H1 (cell line): ENCODE results near the gene SBNO1. TPM values are rescaled to one million over a fixed set of nuclear protein-coding genes. Genes with fewer than 3 reads are reported as not detected.
"Not testable (repeated sequence)": the region's sequence is repeated elsewhere in the genome, so short reads cannot be mapped to it uniquely, and the experiment has no call there.

Experiments used
- CTCF ChIA-PET: fragments of 300-600 bp; sonication (Branson Sonifier 250); formaldehyde crosslinking; loops from one replicate; lab custom pipeline; 2021; ENCODE audit not compliant: partially characterized antibody; lab: Charles Lee
- POLR2A ChIA-PET: fragments of 300-600 bp; sonication (Branson Sonifier 250); formaldehyde crosslinking; loops from one replicate; lab custom pipeline; 2021; ENCODE audit warnings: inconsistent platforms; ENCODE audit not compliant: partially characterized antibody; lab: Charles Lee
- DNase-seq, 2 experiments: peaks; one replicate each; pipeline versions ENCODE4 v3.0.0 to v3.0.0-alpha.2; 2010 to 2022; ENCODE audit warnings: low spot score in 2 of 2, low read depth in 1 of 2, mixed read lengths in 1 of 2
- FAIRE-seq: peaks from 2 replicates; lab custom pipeline; 2011; peaks lifted over from hg19 to GRCh38; lab: Jason Lieb, UNC
- H2AFZ ChIP-seq: 2 replicates; pipeline ENCODE4 v1.8.1; 2012; ENCODE audit warnings: low read length, inconsistent platforms
- H2AK5ac ChIP-seq: 2 replicates; pipeline ENCODE4 v1.6.1; 2013; ENCODE audit warnings: low read depth, low read length
- H2BK120ac ChIP-seq: replicated peaks from 2 replicates; pipeline ENCODE3; 2013; ENCODE audit warnings: low read depth, low read length, inconsistent platforms
- H2BK12ac ChIP-seq: 2 replicates; pipeline ENCODE4 v1.6.1; 2013; ENCODE audit warnings: low read depth, low read length
- H2BK15ac ChIP-seq: 2 replicates; pipeline ENCODE4 v1.6.1; 2013; ENCODE audit warnings: low read length
- H2BK20ac ChIP-seq: 2 replicates; pipeline ENCODE4 v1.6.1; 2013; ENCODE audit warnings: low read length
- H2BK5ac ChIP-seq: 2 replicates; pipeline ENCODE4 v1.6.1; 2013; ENCODE audit warnings: low read depth, low read length
- H3K14ac ChIP-seq: 2 replicates; pipeline ENCODE4 v1.6.1; 2013; ENCODE audit warnings: inconsistent platforms; ENCODE audit not compliant: insufficient read length
- H3K18ac ChIP-seq: 2 replicates; pipeline ENCODE4 v1.6.1; 2013; ENCODE audit warnings: low read length; ENCODE audit errors: extremely low read depth
- H3K23ac ChIP-seq: 2 replicates; pipeline ENCODE4 v1.6.1; 2013; ENCODE audit warnings: inconsistent platforms; ENCODE audit not compliant: insufficient read length
- H3K23me2 ChIP-seq: 2 replicates; pipeline ENCODE4 v1.6.1; 2013; ENCODE audit warnings: low read depth, low read length
- H3K27ac ChIP-seq: 2 replicates; pipeline ENCODE4 v1.6.1; 2011; ENCODE audit warnings: low read depth, low read length, inconsistent platforms
- H3K27me3 ChIP-seq, 4 experiments: replicated peaks in 1 of 4; 1 replicate in 1 of 4; 2 replicates in 3 of 4; pipeline versions ENCODE4 v1.6.1 to v1.8.1; 2011 to 2013; ENCODE audit warnings: low read length in 3 of 4, mild to moderate bottlenecking in 3 of 4, inconsistent platforms in 2 of 4, mixed read lengths in 2 of 4, moderate library complexity in 1 of 4; ENCODE audit not compliant: control insufficient read depth in 3 of 4, insufficient read depth in 3 of 4; ENCODE audit errors: extremely low read depth in 1 of 4
- H3K36me3 ChIP-seq, 4 experiments: 2 replicates each; pipeline versions ENCODE4 v1.6.1 to v1.8.1; 2011 to 2013; ENCODE audit warnings: mild to moderate bottlenecking in 4 of 4, low read length in 3 of 4, moderate library complexity in 2 of 4, control low read depth in 1 of 4, inconsistent platforms in 1 of 4; ENCODE audit not compliant: insufficient read depth in 4 of 4, control insufficient read depth in 2 of 4
- H3K4ac ChIP-seq: replicated peaks from 2 replicates; pipeline ENCODE3; 2013; ENCODE audit warnings: low read length, low read depth, mixed read lengths, inconsistent platforms; ENCODE audit not compliant: insufficient read length
- H3K4me1 ChIP-seq, 4 experiments: replicated peaks in 1 of 4; 1 replicate in 1 of 4; 2 replicates in 3 of 4; pipeline versions ENCODE4 v1.6.1 to v1.8.1; 2011 to 2013; ENCODE audit warnings: low read length in 3 of 4, inconsistent platforms in 2 of 4, mixed read lengths in 1 of 4; ENCODE audit not compliant: insufficient read depth in 4 of 4, control insufficient read depth in 3 of 4
- H3K4me2 ChIP-seq, 2 experiments: 2 replicates each; pipeline versions ENCODE4 v1.6.1 to v1.8.1; 2011 to 2013; ENCODE audit warnings: low read depth in 2 of 2, low read length in 2 of 2, control low read depth in 1 of 2, inconsistent platforms in 1 of 2, mild to moderate bottlenecking in 1 of 2; ENCODE audit not compliant: insufficient read depth in 1 of 2
- H3K4me3 ChIP-seq, 4 experiments: fragments of 200-600, 300-600 bp in 1 of 4; sonication (generic), shearing (Covaris generic), sonication (Bioruptor Twin) in 1 of 4; 2 replicates each; pipeline versions ENCODE4 v1.5.1 to v1.8.1; 2011 to 2016; ENCODE audit warnings: low read length in 4 of 4, low read depth in 3 of 4, control low read depth in 2 of 4, inconsistent platforms in 2 of 4, mild to moderate bottlenecking in 2 of 4, mixed read lengths in 1 of 4, moderate library complexity in 1 of 4; ENCODE audit not compliant: insufficient read depth in 2 of 4; ENCODE audit errors: extremely low read depth in 1 of 4
- H3K56ac ChIP-seq: replicated peaks from 2 replicates; pipeline ENCODE3; 2013; ENCODE audit warnings: low read depth, mild to moderate bottlenecking, mixed read lengths, low read length, inconsistent platforms; ENCODE audit not compliant: insufficient read length
- H3K79me1 ChIP-seq: 2 replicates; pipeline ENCODE4 v1.6.1; 2013; ENCODE audit warnings: low read depth, low read length, control low read depth
- H3K79me2 ChIP-seq, 2 experiments: 2 replicates each; pipeline versions ENCODE4 v1.6.1 to v1.8.1; 2012 to 2013; ENCODE audit warnings: low read length in 2 of 2, mild to moderate bottlenecking in 2 of 2, inconsistent platforms in 1 of 2; ENCODE audit not compliant: insufficient read depth in 2 of 2, control insufficient read depth in 1 of 2
- H3K9ac ChIP-seq, 4 experiments: replicated peaks in 1 of 4; 1 replicate in 1 of 4; 2 replicates in 3 of 4; pipeline versions ENCODE4 v1.6.1 to v1.8.1; 2011 to 2013; ENCODE audit warnings: low read depth in 3 of 4, low read length in 3 of 4, control low read depth in 2 of 4, mild to moderate bottlenecking in 2 of 4, moderate library complexity in 2 of 4, inconsistent platforms in 1 of 4; ENCODE audit errors: extremely low read depth in 1 of 4
- H3K9me3 ChIP-seq, 2 experiments: 2 replicates each; pipeline versions ENCODE4 v1.6.1 to v1.8.1; 2012 to 2013; ENCODE audit warnings: mild to moderate bottlenecking in 2 of 2, moderate library complexity in 2 of 2, control low read depth in 1 of 2, inconsistent platforms in 1 of 2, low read depth in 1 of 2, low read length in 1 of 2, mixed read lengths in 1 of 2; ENCODE audit not compliant: insufficient read depth in 2 of 2
- H4K20me1 ChIP-seq, 2 experiments: replicated peaks in 1 of 2; 2 replicates each; pipeline versions ENCODE3 to v1.8.1; 2011 to 2013; ENCODE audit warnings: inconsistent platforms in 2 of 2, low read length in 2 of 2, mild to moderate bottlenecking in 1 of 2; ENCODE audit not compliant: insufficient read depth in 2 of 2, control insufficient read depth in 1 of 2
- H4K5ac ChIP-seq: 2 replicates; pipeline ENCODE4 v1.6.1; 2013; ENCODE audit warnings: low read length, low read depth, mixed read lengths, inconsistent platforms; ENCODE audit not compliant: insufficient read length
- H4K8ac ChIP-seq: 2 replicates; pipeline ENCODE4 v1.8.0; 2013; ENCODE audit warnings: mild to moderate bottlenecking, moderate library complexity, low read length, inconsistent platforms; ENCODE audit not compliant: insufficient read depth; ENCODE audit errors: extremely low read depth
- H4K91ac ChIP-seq: replicated peaks from 2 replicates; pipeline ENCODE3; 2013; ENCODE audit warnings: low read length, mixed read lengths, inconsistent platforms; ENCODE audit not compliant: insufficient read length
- WGBS, 2 experiments: shearing (Covaris generic) in 1 of 2; methylation state at CpG; one replicate each; pipeline versions ENCODE4 v1.1.6 to v1.1.7; 2013 to 2015; ENCODE audit warnings: low lambda C conversion rate in 2 of 2, mixed read lengths in 2 of 2, inconsistent platforms in 1 of 2, low coverage in 1 of 2, missing lambda C conversion rate in 1 of 2; ENCODE audit not compliant: insufficient replicate concordance in 2 of 2, insufficient coverage in 1 of 2, insufficient read length in 1 of 2; ENCODE audit errors: extremely low coverage in 1 of 2, missing lambda C conversion rate in 1 of 2; 5-methylcytosine and 5-hydroxymethylcytosine counted together
- polyA plus RNA-seq, 7 experiments: library from polyadenylated mRNA; depleted of rRNA in 3 of 7; stranded (reverse) in 5 of 7; unstranded in 2 of 7; fragments of >200 nt in 5 of 7; fragments of 200-250 nt in 2 of 7; gene quantifications; 1 replicate in 5 of 7; 2 replicates in 1 of 7; 4 replicates in 1 of 7; pipeline versions ENCODE4 v1.2.1 to v1.2.3, GENCODE V29; 2011 to 2013; ENCODE audit warnings: missing spikeins in 2 of 7, mixed read lengths in 2 of 7
- total RNA-seq: library from RNA; stranded (reverse); fragmentation: NEBNext Ultra II Directional; extraction: Animal tissue kit (Norgen Biotek cat#: 25700); gene quantifications from 2 replicates; pipeline ENCODE4 v1.2.1, GENCODE V29; 2021

SBNO1 gene
- total and polyA plus RNA-seq, 2 of the 8 experiments (the other 6 are each of a cell fraction or from before 2014, with no cell fraction given) = 6.7 to 57.7 TPM

DNA sequence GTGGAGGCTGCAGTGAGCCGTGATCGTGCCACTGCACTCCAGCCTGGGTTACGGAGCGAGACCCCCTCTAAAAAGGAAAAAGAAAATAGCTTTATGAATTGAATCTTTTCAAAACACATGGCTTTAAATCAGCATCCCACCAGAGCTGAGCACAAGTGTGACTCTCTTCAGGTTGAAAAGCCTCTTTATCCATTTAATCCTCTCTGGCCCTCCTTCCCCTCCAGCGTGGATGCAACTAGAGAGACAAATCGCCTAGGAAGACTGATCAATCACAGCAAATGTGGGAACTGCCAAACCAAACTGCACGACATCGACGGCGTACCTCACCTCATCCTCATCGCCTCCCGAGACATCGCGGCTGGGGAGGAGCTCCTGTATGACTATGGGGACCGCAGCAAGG, 42.6 kb upstream of the SBNO1 start:
- not testable (repeated sequence) for H3K23ac ChIP-seq, H2BK5ac ChIP-seq, H3K4ac ChIP-seq, H3K4me1 ChIP-seq, H3K14ac ChIP-seq, H4K5ac ChIP-seq, H2AFZ ChIP-seq, H3K4me3 ChIP-seq, H3K27ac ChIP-seq, H3K23me2 ChIP-seq, H2BK120ac ChIP-seq, H2BK15ac ChIP-seq, DNase-seq, H3K56ac ChIP-seq, H4K8ac ChIP-seq, FAIRE-seq, H3K9ac ChIP-seq, H2AK5ac ChIP-seq, H3K79me2 ChIP-seq, H3K79me1 ChIP-seq, H3K4me2 ChIP-seq, H4K91ac ChIP-seq, H2BK12ac ChIP-seq, H2BK20ac ChIP-seq, H3K18ac ChIP-seq, H3K9me3 ChIP-seq
- peaks cover 17 to 18% of the 10 kb centered on the region in 2 experiments for H4K20me1 ChIP-seq
- ChIA-PET POLR2A (interaction anchor here (1.0 kb wide), 1 partner anchor 23 kb away, joined by 3 read pairs; the partner anchor contains the start of gene KMT5A), CTCF (interaction anchor here (0.7 to 1.6 kb wide), 3 partner anchors 10 to 551 kb away, joined by 3 to 5 read pairs (median 3); no protein-coding TSS in a partner anchor)
- H3K27me3 ChIP-seq = peaks cover 9 to 23% (median 22%) of the 10 kb centered on the region in 4 experiments
- WGBS, 2 experiments = 94% methylated on average over 10 of the region's 15 CpGs; no CpG with 5 or more reads in 1 of the 2 experiments
- H3K36me3 ChIP-seq = peaks cover 2 to 22% (median 10%) of the 10 kb centered on the region in 4 experiments; a peak in 7 of 8 replicates
